Ovary (tissue), 9 donors: ENCODE measurements around the gene AKR1E2. TPM values are rescaled to one million over a fixed set of nuclear protein-coding genes. Genes with fewer than 3 reads are reported as not detected.

Experiments
- DNase-seq, 5 donors: peaks; one replicate each; pipeline ENCODE4 v3.0.0-alpha.2; 2019 to 2020
- H3K27ac ChIP-seq, 2 donors: fragments of 200-600 bp; one replicate each; pipeline versions ENCODE4 v1.5.1 to v1.8.0; 2019 to 2022
- H3K27me3 ChIP-seq: fragments of 200-600 bp; one replicate; pipeline ENCODE4 v1.8.0; 2022
- H3K36me3 ChIP-seq: fragments of 200-600 bp; sonication (generic); one replicate; pipeline ENCODE4 v1.5.1; 2019
- H3K4me1 ChIP-seq: one replicate; pipeline ENCODE4 v1.8.1; 2013; ENCODE audit warnings: mild to moderate bottlenecking, moderate library complexity; ENCODE audit not compliant: insufficient read depth
- H3K4me3 ChIP-seq: fragments of 200-600 bp; sonication (generic); one replicate; pipeline ENCODE4 v1.5.1; 2017
- H3K9me3 ChIP-seq, 2 donors: fragments of 200-600 bp in 1 of 2; sonication (generic) in 1 of 2; one replicate each; pipeline versions ENCODE4 v1.5.1 to v1.8.1; 2013 to 2019; ENCODE audit warnings: mild to moderate bottlenecking in 1 of 2, moderate library complexity in 1 of 2
- EP300 ChIP-seq: sonication (generic); formaldehyde crosslinking; IDR thresholded peaks from one replicate; pipeline ENCODE4 v1.6.1; 2017; ENCODE audit warnings: antibody characterized with exemption
- POLR2A ChIP-seq: fragments of 450-650 bp; IDR thresholded peaks from one replicate; pipeline ENCODE4 v1.6.1; 2017; ENCODE audit warnings: antibody characterized with exemption, mild to moderate bottlenecking, moderate library complexity
- WGBS, 3 donors: extraction: QIAGEN DNeasy Blood & Tissue Kit in 1 of 3; methylation state at CpG; one replicate each; pipeline versions ENCODE4 v1.1.5 to v1.1.7; 2013 to 2017; 5-methylcytosine and 5-hydroxymethylcytosine counted together
- intact Hi-C, 4 donors: fragments of 100-400 bp; cut with DNase I; formaldehyde crosslinking; loops; one replicate each; pipeline versions ENCODE4 v1.11.0 to v1.15.1; 2022 to 2023
- polyA plus RNA-seq, 2 donors: library from polyadenylated mRNA; stranded (reverse); fragments of 200-250 nt in 1 of 2; fragments of 350-450 nt in 1 of 2; fragmentation: Illumina TruSeq in 1 of 2; extraction: RNeasy Lipid Tissue Mini Kit (QIAGEN cat#74804) in 1 of 2; gene quantifications; one replicate each; pipeline ENCODE4 v1.2.3, GENCODE V29; 2013 to 2014
- total RNA-seq, 7 donors: library from RNA; depleted of rRNA in 2 of 7; stranded (reverse); fragments of >200 nt in 2 of 7; fragmentation: NEBNext Ultra II Directional in 3 of 7; extraction: Animal tissue kit (Norgen Biotek cat#: 25700) in 3 of 7; gene quantifications; one replicate each; pipeline versions ENCODE4 v1.1.0 to v1.2.4, GENCODE V29; 2016 to 2023
- TF ChIP-seq, protein P1 (sequence below), 3 donors: fragments of 450-650 bp in 2 of 3; fragments of 200-600 bp in 1 of 3; IDR thresholded peaks; one replicate each; pipeline versions ENCODE4 v1.5.1 to v1.8.0; 2016 to 2022; ENCODE audit warnings: antibody characterized with exemption in 3 of 3, mild to moderate bottlenecking in 1 of 3
- donor health status: DM: no; HTN: no; CAD: no; lungs with moderate emphysema.
- donor health status: DM: no; HTN: no; CAD: no.
- donor health status: Bipolar disorder and iron deficiency.
- donor health status: DM: yes; HTN: yes; CAD: no.
- donor health status: DM: no; HTN: no; CAD: no.
- donor health status: DM: yes; HTN: yes; CAD: no.

AKR1E2 gene
- total and polyA plus RNA-seq, 9 donors: 1.3 to 8.1 (median 4.4) TPM

DNA sequence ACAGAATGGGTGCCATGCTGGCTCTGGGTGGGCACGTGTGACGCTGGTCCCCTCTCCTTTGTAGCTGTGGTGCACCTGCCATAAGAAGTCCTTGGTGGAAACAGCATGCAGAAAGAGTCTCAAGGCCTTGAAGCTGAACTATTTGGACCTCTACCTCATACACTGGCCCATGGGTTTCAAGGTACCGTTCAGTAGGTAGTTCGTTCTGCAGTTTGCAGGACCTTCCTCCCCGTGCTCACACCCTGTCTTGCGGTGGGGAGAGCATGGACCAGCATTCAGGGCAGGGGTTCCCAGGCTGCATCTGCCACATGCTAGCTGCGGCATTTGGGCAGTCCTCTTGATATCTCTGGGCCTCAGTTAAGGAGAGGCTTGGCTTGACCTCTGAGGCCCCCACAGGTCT, 7.3 kb downstream of the AKR1E2 start:
- no peaks in the 10 kb centered on the region for H3K4me1 ChIP-seq
- TF ChIP-seq POLR2A (no peak), EP300 (no peak)
- TF ChIP-seq, protein P1, sequence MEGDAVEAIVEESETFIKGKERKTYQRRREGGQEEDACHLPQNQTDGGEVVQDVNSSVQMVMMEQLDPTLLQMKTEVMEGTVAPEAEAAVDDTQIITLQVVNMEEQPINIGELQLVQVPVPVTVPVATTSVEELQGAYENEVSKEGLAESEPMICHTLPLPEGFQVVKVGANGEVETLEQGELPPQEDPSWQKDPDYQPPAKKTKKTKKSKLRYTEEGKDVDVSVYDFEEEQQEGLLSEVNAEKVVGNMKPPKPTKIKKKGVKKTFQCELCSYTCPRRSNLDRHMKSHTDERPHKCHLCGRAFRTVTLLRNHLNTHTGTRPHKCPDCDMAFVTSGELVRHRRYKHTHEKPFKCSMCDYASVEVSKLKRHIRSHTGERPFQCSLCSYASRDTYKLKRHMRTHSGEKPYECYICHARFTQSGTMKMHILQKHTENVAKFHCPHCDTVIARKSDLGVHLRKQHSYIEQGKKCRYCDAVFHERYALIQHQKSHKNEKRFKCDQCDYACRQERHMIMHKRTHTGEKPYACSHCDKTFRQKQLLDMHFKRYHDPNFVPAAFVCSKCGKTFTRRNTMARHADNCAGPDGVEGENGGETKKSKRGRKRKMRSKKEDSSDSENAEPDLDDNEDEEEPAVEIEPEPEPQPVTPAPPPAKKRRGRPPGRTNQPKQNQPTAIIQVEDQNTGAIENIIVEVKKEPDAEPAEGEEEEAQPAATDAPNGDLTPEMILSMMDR (IDR thresholded peaks at IDR 0.05): no peak
- intact Hi-C loops: no loop called here
- H3K9me3 ChIP-seq: no peaks in the 10 kb centered on the region
- H3K4me3 ChIP-seq: no peak overlapping the region
- 95 to 96% (median 96%) methylated on average over 7 of the region's 7 CpGs for WGBS, 3 donors
- no peak for DNase-seq
- H3K36me3 ChIP-seq: no peaks in the 10 kb centered on the region
- no peak overlapping the region for H3K27ac ChIP-seq
- H3K27me3 ChIP-seq: no peaks in the 10 kb centered on the region

DNA sequence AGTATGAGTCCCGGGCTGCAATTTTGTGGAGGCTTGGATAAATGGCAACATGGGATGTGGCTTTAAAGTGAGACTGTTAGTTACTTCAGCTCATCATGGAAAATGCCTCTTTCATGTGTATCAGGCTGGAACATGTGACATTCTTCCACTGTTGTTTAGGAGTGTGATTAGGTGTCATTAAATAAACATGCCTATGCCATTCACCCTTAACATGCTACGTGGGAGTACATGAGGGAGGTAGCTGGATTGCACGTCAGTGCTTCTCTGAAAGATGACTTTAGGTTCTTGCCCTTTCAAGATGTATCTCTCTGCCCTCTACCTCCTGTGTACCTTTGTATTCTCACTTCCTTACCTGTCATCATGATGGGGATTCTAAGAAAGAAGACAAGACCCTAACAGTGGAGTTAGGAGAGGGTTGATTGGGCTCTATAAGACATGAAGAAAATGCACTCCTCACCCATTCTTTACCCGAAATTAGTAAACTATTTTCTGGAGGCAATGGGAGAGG, 8.9 kb downstream of the AKR1E2 start:
- 89 to 93% (median 91%) methylated on average over 4 of the region's 4 CpGs for WGBS, 3 donors
- Histone ChIP-seq H3K4me3 (no peak overlapping the region), H3K4me1 (no peaks in the 10 kb centered on the region), H3K27me3 (no peaks in the 10 kb centered on the region), H3K9me3 (no peaks in the 10 kb centered on the region), H3K27ac (no peak overlapping the region), H3K36me3 (no peaks in the 10 kb centered on the region)
- no peak for TF ChIP-seq EP300
- no peak for TF ChIP-seq POLR2A
- TF ChIP-seq, protein P1 (IDR thresholded peaks at IDR 0.05): no peak
- intact Hi-C loops: no loop called here
- DNase-seq: no peak

DNA sequence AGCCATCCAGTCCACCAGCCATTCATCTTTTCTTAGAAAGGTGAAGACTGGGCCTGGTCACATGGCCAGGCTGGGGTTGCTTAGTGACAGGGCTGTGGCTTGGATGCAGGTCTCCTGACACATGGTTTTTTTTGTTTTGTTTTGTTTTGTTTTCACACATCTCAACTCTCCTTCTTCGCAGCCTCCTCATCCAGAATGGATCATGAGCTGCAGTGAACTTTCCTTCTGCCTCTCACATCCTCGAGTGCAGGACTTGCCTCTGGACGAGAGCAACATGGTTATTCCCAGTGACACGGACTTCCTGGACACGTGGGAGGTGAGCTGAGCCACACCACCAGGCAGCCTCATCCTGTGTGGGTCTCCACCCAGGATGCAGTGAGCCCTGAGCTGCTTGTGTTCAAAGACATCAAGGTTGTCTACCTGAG, 9.5 kb downstream of the AKR1E2 start:
- WGBS, 3 donors: 64 to 75% (median 68%) methylated on average over 5 of the region's 5 CpGs
- intact Hi-C loops: no loop called here
- Histone ChIP-seq H3K4me1 (no peaks in the 10 kb centered on the region), H3K36me3 (no peaks in the 10 kb centered on the region), H3K27ac (no peak overlapping the region), H3K4me3 (no peak overlapping the region), H3K9me3 (no peaks in the 10 kb centered on the region), H3K27me3 (no peaks in the 10 kb centered on the region)
- no peak for TF ChIP-seq EP300
- TF ChIP-seq, protein P1 (IDR thresholded peaks at IDR 0.05): no peak
- no peak for TF ChIP-seq POLR2A
- no peak for DNase-seq

DNA sequence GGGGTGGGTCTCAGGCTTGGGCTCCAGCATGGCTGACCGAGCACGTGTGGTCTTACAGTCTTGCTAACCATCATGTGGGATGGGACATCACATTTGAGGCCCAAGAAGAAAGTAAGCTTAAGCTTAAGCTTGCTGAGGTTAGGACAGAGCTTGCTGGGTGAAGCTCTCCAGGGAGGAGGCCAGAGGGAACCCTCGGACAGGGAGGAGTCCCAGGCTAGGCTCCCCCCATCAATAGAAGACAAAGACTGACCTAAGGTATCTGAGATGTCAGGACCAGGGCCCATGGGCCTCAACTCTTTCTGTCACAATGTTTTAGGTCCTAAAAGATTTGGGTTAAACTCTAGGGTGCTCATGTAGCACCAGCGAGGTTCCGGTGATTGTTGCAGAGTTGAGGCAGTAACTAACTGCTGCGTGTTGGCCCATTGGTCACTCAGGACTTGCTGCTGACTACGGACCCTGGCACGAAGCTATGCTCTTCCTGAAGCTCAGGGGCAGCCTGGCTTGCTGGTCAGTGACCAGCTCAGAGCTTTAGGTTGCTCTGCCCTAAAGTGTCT, 10.5 kb downstream of the AKR1E2 start:
- TF ChIP-seq POLR2A (no peak), EP300 (no peak)
- TF ChIP-seq, protein P1 (IDR thresholded peaks at IDR 0.05): no peak
- H3K9me3 ChIP-seq: no peaks in the 10 kb centered on the region
- intact Hi-C loops: no loop called here
- 87 to 93% (median 87%) methylated on average over 8 of the region's 8 CpGs for WGBS, 3 donors
- H3K36me3 ChIP-seq: no peaks in the 10 kb centered on the region
- H3K27me3 ChIP-seq: no peaks in the 10 kb centered on the region
- H3K4me3 ChIP-seq: no peak overlapping the region
- H3K27ac ChIP-seq: no peak overlapping the region
- H3K4me1 ChIP-seq: no peaks in the 10 kb centered on the region
- no peak for DNase-seq
